Middle frontal gyrus (tissue), 1 donor: Measurements from ENCODE around the gene NCOA1.
"Not testable (repeated sequence)": the region's sequence is repeated elsewhere in the genome, so short reads cannot be mapped to it uniquely, and the experiment has no call there.

ENCODE experiments used
- DNase-seq: peaks from one replicate; pipeline ENCODE4 v3.0.0-alpha.2; 2015; ENCODE audit warnings: low spot score; ENCODE audit errors: extremely low spot score

Gene NCOA1

GRCh38 chr2:24533574-24533973, 42.5 kb downstream of the NCOA1 start:
- not testable (repeated sequence) for DNase-seq

- no peak for DNase-seq
Observed at GRCh38 chr2:24538720-24539119, 47.7 kb downstream of the NCOA1 start.

GRCh38 chr2:24539258-24539657, 48.2 kb downstream of the NCOA1 start:
- DNase-seq, result no peak

GRCh38 chr2:24540011-24540477, 49.0 kb downstream of the NCOA1 start:
- DNase-seq, result no peak

- no peak for DNase-seq
Observed at GRCh38 chr2:24541621-24542020, 50.6 kb downstream of the NCOA1 start.

GRCh38 chr2:24542269-24542872, 51.3 kb downstream of the NCOA1 start:
- no peak for DNase-seq

- DNase-seq, result no peak
Observed at GRCh38 chr2:24543252-24543651, 52.2 kb downstream of the NCOA1 start.

- no peak for DNase-seq
Observed at GRCh38 chr2:24544456-24545115, 53.5 kb downstream of the NCOA1 start.

- DNase-seq, result no peak
Observed at GRCh38 chr2:24546669-24547068, 55.6 kb downstream of the NCOA1 start.

GRCh38 chr2:24548058-24548457, 57.0 kb downstream of the NCOA1 start:
- no peak for DNase-seq

- not testable (repeated sequence) for DNase-seq
Observed at GRCh38 chr2:24550301-24550700, 59.2 kb downstream of the NCOA1 start.

GRCh38 chr2:24551016-24551415, 60.0 kb downstream of the NCOA1 start:
- DNase-seq, result no peak

GRCh38 chr2:24552836-24553235, 61.8 kb downstream of the NCOA1 start:
- no peak for DNase-seq

- DNase-seq, result no peak
Observed at GRCh38 chr2:24558781-24559472, 67.9 kb downstream of the NCOA1 start.

GRCh38 chr2:24559473-24560113, 68.5 kb downstream of the NCOA1 start:
- no peak for DNase-seq

- no peak for DNase-seq
Observed at GRCh38 chr2:24565537-24565936, 74.5 kb downstream of the NCOA1 start.

GRCh38 chr2:24566209-24566608, 75.2 kb downstream of the NCOA1 start:
- no peak for DNase-seq

- no peak for DNase-seq
Observed at GRCh38 chr2:24566630-24567029, 75.6 kb downstream of the NCOA1 start.

GRCh38 chr2:24568551-24568950, 77.5 kb downstream of the NCOA1 start:
- no peak for DNase-seq

- not testable (repeated sequence) for DNase-seq
Observed at GRCh38 chr2:24569565-24569964, 78.5 kb downstream of the NCOA1 start.

GRCh38 chr2:24570225-24570624, 79.2 kb downstream of the NCOA1 start:
- no peak for DNase-seq

GRCh38 chr2:24571828-24572442, 80.9 kb downstream of the NCOA1 start:
- no peak for DNase-seq
